HL-60 (cell line): ENCODE data around the gene LTBR.

Source experiments
- TF ChIP-seq, protein P1 (sequence below): IDR thresholded peaks from one replicate; pipeline ENCODE4 v1.5.1; 2011; ENCODE audit warnings: low read length, control low read depth, inconsistent platforms; ENCODE audit not compliant: insufficient read depth
- TF ChIP-seq, protein P2 (sequence below): IDR thresholded peaks from 2 replicates; pipeline ENCODE4 v1.6.1; 2012; ENCODE audit warnings: low read depth; ENCODE audit not compliant: insufficient replicate concordance

DNA sequence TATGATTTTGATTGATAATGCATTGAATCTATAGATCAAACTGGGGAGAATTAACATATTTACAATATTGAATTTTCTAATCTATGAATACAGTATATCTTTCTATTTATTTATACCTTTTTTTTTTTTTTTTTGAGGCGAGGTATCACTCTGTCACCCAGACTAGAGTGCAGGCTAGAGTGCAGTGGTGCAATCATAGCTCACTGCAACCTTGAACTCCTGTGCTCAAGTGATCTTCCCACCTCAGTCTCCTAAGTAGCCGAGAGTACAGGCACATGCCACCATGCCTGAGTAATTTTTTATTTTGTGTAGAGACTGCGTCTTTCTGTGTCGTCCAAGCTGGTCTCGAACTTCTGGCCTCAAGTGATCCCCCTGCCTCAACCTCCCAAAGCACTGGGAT, 20.4 kb downstream of the LTBR start:
- TF ChIP-seq, protein P1, sequence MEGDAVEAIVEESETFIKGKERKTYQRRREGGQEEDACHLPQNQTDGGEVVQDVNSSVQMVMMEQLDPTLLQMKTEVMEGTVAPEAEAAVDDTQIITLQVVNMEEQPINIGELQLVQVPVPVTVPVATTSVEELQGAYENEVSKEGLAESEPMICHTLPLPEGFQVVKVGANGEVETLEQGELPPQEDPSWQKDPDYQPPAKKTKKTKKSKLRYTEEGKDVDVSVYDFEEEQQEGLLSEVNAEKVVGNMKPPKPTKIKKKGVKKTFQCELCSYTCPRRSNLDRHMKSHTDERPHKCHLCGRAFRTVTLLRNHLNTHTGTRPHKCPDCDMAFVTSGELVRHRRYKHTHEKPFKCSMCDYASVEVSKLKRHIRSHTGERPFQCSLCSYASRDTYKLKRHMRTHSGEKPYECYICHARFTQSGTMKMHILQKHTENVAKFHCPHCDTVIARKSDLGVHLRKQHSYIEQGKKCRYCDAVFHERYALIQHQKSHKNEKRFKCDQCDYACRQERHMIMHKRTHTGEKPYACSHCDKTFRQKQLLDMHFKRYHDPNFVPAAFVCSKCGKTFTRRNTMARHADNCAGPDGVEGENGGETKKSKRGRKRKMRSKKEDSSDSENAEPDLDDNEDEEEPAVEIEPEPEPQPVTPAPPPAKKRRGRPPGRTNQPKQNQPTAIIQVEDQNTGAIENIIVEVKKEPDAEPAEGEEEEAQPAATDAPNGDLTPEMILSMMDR: no peak
- TF ChIP-seq, protein P2, sequence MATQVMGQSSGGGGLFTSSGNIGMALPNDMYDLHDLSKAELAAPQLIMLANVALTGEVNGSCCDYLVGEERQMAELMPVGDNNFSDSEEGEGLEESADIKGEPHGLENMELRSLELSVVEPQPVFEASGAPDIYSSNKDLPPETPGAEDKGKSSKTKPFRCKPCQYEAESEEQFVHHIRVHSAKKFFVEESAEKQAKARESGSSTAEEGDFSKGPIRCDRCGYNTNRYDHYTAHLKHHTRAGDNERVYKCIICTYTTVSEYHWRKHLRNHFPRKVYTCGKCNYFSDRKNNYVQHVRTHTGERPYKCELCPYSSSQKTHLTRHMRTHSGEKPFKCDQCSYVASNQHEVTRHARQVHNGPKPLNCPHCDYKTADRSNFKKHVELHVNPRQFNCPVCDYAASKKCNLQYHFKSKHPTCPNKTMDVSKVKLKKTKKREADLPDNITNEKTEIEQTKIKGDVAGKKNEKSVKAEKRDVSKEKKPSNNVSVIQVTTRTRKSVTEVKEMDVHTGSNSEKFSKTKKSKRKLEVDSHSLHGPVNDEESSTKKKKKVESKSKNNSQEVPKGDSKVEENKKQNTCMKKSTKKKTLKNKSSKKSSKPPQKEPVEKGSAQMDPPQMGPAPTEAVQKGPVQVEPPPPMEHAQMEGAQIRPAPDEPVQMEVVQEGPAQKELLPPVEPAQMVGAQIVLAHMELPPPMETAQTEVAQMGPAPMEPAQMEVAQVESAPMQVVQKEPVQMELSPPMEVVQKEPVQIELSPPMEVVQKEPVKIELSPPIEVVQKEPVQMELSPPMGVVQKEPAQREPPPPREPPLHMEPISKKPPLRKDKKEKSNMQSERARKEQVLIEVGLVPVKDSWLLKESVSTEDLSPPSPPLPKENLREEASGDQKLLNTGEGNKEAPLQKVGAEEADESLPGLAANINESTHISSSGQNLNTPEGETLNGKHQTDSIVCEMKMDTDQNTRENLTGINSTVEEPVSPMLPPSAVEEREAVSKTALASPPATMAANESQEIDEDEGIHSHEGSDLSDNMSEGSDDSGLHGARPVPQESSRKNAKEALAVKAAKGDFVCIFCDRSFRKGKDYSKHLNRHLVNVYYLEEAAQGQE: no peak
